T-cell (primary cell): ENCODE data around the gene KCNK18. TPM values are rescaled to one million over a fixed set of nuclear protein-coding genes. Genes with fewer than 3 reads are reported as not detected.

Experiments
- ATAC-seq, 4 experiments: fragments of 200-7000 bp in 3 of 4; fragments of 150-1000 bp in 1 of 4; cut with Tn5 transposase; replicated peaks in 1 of 4; 1 replicate in 3 of 4; 2 replicates in 1 of 4; pipeline ENCODE4 v1.10.0; 2021; ENCODE audit warnings: moderate library complexity in 3 of 4, mild to moderate bottlenecking in 2 of 4, moderate number of reproducible peaks in 1 of 4
- CTCF ChIA-PET, 2 donors: fragments of 300-600 bp; sonication (Branson Sonifier 250); formaldehyde crosslinking; loops; one replicate each; lab custom pipeline; 2022; ENCODE audit warnings: antibody characterized with exemption in 2 of 2; lab: Charles Lee
- POLR2A ChIA-PET, 2 donors: fragments of 300-600 bp; sonication (Branson Sonifier 250); formaldehyde crosslinking; loops; one replicate each; lab custom pipeline; 2022; ENCODE audit warnings: antibody characterized with exemption in 2 of 2; lab: Charles Lee
- DNase-seq, 35 experiments: peaks; one replicate each; pipeline versions ENCODE4 v3.0.0 to v3.0.0-alpha.2; 2013 to 2023
- H3K27ac ChIP-seq: one replicate; pipeline ENCODE4 v1.5.1; 2013; ENCODE audit warnings: low read length
- H3K27me3 ChIP-seq, 2 experiments: replicated peaks in 1 of 2; 1 replicate in 1 of 2; 2 replicates in 1 of 2; pipeline versions ENCODE4 v1.6.1 to v1.7.0; 2013; ENCODE audit warnings: low read length in 1 of 2, mixed read lengths in 1 of 2; ENCODE audit not compliant: control insufficient read depth in 2 of 2, insufficient read depth in 2 of 2; ENCODE audit errors: extremely low read depth in 1 of 2
- H3K36me3 ChIP-seq, 2 donors: 1 replicate in 1 of 2; 2 replicates in 1 of 2; pipeline versions ENCODE4 v1.6.1 to v1.7.0; 2013; ENCODE audit warnings: low read length in 1 of 2; ENCODE audit not compliant: control insufficient read depth in 2 of 2, insufficient read depth in 1 of 2; ENCODE audit errors: extremely low read depth in 1 of 2
- H3K4me1 ChIP-seq, 2 experiments: 1 replicate in 1 of 2; 2 replicates in 1 of 2; pipeline versions ENCODE4 v1.6.1 to v1.7.0; 2013; ENCODE audit warnings: low read length in 2 of 2, mixed read lengths in 1 of 2; ENCODE audit not compliant: insufficient read depth in 2 of 2, control insufficient read depth in 1 of 2; ENCODE audit errors: extremely low read depth in 1 of 2
- H3K4me3 ChIP-seq, 2 donors: 1 replicate in 1 of 2; 2 replicates in 1 of 2; pipeline versions ENCODE4 v1.5.1 to v1.7.0; 2013; ENCODE audit warnings: mild to moderate bottlenecking in 2 of 2, low read length in 1 of 2, moderate library complexity in 1 of 2; ENCODE audit not compliant: control insufficient read depth in 1 of 2; ENCODE audit errors: extremely low read depth in 1 of 2
- H3K9me3 ChIP-seq: 2 replicates; pipeline ENCODE4 v1.7.0; 2013
- H3K27ac Mint-ChIP-seq, 2 donors: one replicate each; pipeline ENCODE4 v1.8.0; 2020 to 2021; ENCODE audit warnings: mild to moderate bottlenecking in 2 of 2, mixed read lengths in 2 of 2
- H3K27me3 Mint-ChIP-seq, 2 donors: one replicate each; pipeline ENCODE4 v1.8.0; 2021 to 2022; ENCODE audit warnings: mixed read lengths in 2 of 2
- H3K36me3 Mint-ChIP-seq: one replicate; pipeline ENCODE4 v1.8.0; 2021; ENCODE audit warnings: mixed read lengths
- H3K4me1 Mint-ChIP-seq, 3 donors: one replicate each; pipeline ENCODE4 v1.8.0; 2020 to 2022; ENCODE audit warnings: mixed read lengths in 3 of 3, mild to moderate bottlenecking in 1 of 3
- H3K4me3 Mint-ChIP-seq, 3 donors: one replicate each; pipeline ENCODE4 v1.8.0; 2020 to 2022; ENCODE audit warnings: mild to moderate bottlenecking in 3 of 3, mixed read lengths in 3 of 3, moderate library complexity in 3 of 3
- H3K9me3 Mint-ChIP-seq, 3 donors: one replicate each; pipeline ENCODE4 v1.8.0; 2020 to 2022; ENCODE audit warnings: mixed read lengths in 3 of 3
- WGBS: methylation state at CpG from one replicate; pipeline ENCODE4 v1.1.5; 2013; ENCODE audit warnings: missing lambda C conversion rate; ENCODE audit not compliant: insufficient coverage; 5-methylcytosine and 5-hydroxymethylcytosine counted together
- total RNA-seq, 35 experiments: library from RNA in 6 of 35; stranded (reverse) in 6 of 35; fragments of 120-200 nt in 1 of 35; gene quantifications; one replicate each; pipeline versions ENCODE4 v1.2.1 to v1.2.4 and lab custom pipeline; 2013 to 2026

The KCNK18 gene
- total RNA-seq, 5 donors from 2014 or later (not counting 1 experiment from before 2014, with no cell fraction given): not detected

DNA sequence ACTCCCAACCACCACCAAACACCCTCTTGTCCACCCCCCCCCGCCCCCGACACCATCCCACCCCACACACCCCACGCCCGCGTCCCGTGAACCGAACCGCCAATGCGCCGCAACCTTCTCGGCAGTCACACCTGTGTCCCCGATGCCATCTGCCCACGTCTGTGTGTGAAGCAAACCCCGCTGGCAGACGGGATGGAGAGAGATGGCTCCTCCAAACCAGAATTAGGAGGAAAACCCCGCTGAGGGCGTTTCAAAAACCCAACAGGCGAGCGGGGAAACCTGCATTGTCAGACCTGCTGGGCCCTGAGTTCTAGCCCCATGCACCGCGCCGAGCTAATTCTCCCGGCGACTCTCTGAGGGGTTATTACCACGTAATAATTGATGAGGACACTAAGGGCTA lies 28.6 kb upstream of the KCNK18 start:
- Mint-ChIP-seq H3K27ac (no peak overlapping the region), H3K4me3 (peak overlapping the region in 2 of 3 donors; percentile 41 to 63), H3K27me3 (peaks cover 67 to 85% of the 10 kb centered on the region in 2 donors), H3K9me3 (no peaks in the 10 kb centered on the region), H3K4me1 (peaks cover 27 to 43% (median 39%) of the 10 kb centered on the region in 3 donors), H3K36me3 (no peaks in the 10 kb centered on the region)
- H3K9me3 ChIP-seq: no peaks in the 10 kb centered on the region
- ATAC-seq: peak in 1 of 4 experiments; percentile 18
- no peak for DNase-seq
- ChIA-PET CTCF (interaction anchor here (0.9 to 2.1 kb wide), 8 partner anchors 10 to 382 kb away, joined by 3 to 10 read pairs (median 3); no protein-coding TSS in a partner anchor), POLR2A (no interaction called here)
- no peak overlapping the region for H3K27ac ChIP-seq
- H3K4me1 ChIP-seq: peaks cover 0 to 35% of the 10 kb centered on the region in 2 experiments
- peaks cover 31 to 67% of the 10 kb centered on the region in 2 experiments for H3K27me3 ChIP-seq
- H3K4me3 ChIP-seq: no peak overlapping the region
- no peaks in the 10 kb centered on the region for H3K36me3 ChIP-seq
- WGBS: 6% methylated on average over 12 of the region's 25 CpGs

DNA sequence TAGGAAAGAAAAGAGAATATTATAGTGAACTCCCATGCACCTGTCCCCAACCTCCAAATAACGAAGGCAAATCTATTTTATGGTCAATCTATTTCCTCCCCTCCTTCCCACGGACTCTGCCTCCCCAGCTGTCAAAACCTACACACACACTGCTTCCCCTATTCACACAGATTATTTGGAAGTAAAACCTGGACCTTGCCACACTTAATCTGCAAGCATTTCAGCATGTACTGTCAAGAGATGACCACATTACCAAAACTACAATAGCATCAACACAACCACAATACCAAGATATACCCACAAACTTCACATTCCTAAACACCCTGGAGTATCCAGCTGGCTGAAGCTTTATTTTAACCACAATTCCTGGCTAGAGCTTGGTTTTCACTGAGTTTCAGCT lies 27.8 kb upstream of the KCNK18 start:
- H3K27ac Mint-ChIP-seq: no peak overlapping the region
- peaks cover 61 to 78% of the 10 kb centered on the region in 2 donors for H3K27me3 Mint-ChIP-seq
- peak overlapping the region in 1 of 3 donors; percentile 63 for H3K4me3 Mint-ChIP-seq
- H3K4me1 Mint-ChIP-seq: peaks cover 30 to 43% (median 37%) of the 10 kb centered on the region in 3 donors
- no peak overlapping the region for H3K4me3 ChIP-seq
- no peaks in the 10 kb centered on the region for H3K36me3 ChIP-seq
- no peaks in the 10 kb centered on the region for H3K9me3 Mint-ChIP-seq
- H3K27ac ChIP-seq: no peak overlapping the region
- H3K27me3 ChIP-seq: peaks cover 26 to 65% of the 10 kb centered on the region in 2 experiments
- no peaks in the 10 kb centered on the region for H3K36me3 Mint-ChIP-seq
- ChIA-PET CTCF (interaction anchor here (1.0 to 1.6 kb wide), 3 partner anchors 47 to 381 kb away, joined by 3 to 7 read pairs (median 4); no protein-coding TSS in a partner anchor), POLR2A (no interaction called here)
- H3K9me3 ChIP-seq: no peaks in the 10 kb centered on the region
- ATAC-seq (no peak), DNase-seq (no peak)
- 0% methylated on average over 1 of the region's 2 CpGs for WGBS
- H3K4me1 ChIP-seq: peaks cover 1 to 38% of the 10 kb centered on the region in 2 experiments

DNA sequence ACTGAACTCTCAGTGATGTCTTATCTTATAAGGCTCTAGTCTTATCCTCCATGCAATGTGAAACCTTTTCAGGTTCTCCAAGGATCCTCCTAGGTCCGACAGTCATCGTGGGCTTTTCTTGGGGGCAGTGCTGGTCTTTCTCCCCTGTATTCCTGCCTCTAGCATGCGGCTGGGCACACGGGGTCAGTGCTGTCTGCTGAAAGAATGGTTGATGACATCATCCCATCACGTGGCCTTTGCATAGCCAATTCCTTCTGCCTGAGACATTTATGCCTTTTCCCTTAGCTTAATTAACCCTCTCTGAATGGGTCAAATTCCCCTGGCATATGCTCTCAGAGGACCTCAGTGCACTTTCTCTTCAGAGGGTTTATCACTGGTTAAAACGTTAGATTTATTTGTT lies 27.0 kb upstream of the KCNK18 start:
- Mint-ChIP-seq H3K27ac (no peak overlapping the region), H3K36me3 (no peaks in the 10 kb centered on the region)
- no peak for DNase-seq

GRCh38 chr10:117174439-117175214 lies 22.7 kb upstream of the KCNK18 start:
- Histone ChIP-seq H3K27me3 (peaks cover 17 to 25% of the 10 kb centered on the region in 2 experiments), H3K36me3 (no peaks in the 10 kb centered on the region), H3K27ac (no peak overlapping the region), H3K9me3 (no peaks in the 10 kb centered on the region), H3K4me1 (peaks cover 8 to 17% of the 10 kb centered on the region in 2 experiments), H3K4me3 (peak overlapping the region; percentile 57 to 80)
- Mint-ChIP-seq H3K4me1 (peaks cover 15 to 18% (median 17%) of the 10 kb centered on the region in 3 donors), H3K4me3 (peak overlapping the region; percentile 84 to 89 (median 88)), H3K27ac (peak overlapping the region; percentile 28 to 74), H3K36me3 (no peaks in the 10 kb centered on the region), H3K27me3 (peaks cover 35 to 42% of the 10 kb centered on the region in 2 donors), H3K9me3 (no peaks in the 10 kb centered on the region)
- DNase-seq (peak; percentile 65 to 88 (median 77)), ATAC-seq (peak; percentile 82 to 89 (median 87))
- ChIA-PET CTCF (interaction anchor here (0.6 to 3.1 kb wide), 40 partner anchors 8 to 1580 kb away, joined by 3 to 108 read pairs (median 4); partner anchors contain the start of genes CACUL1 (in 1 of the 2) and KCNK18 (in 1 of the 2)), POLR2A (interaction anchor here (0.6 to 0.7 kb wide), 4 partner anchors 45 to 725 kb away, joined by 3 to 5 read pairs (median 3); no protein-coding TSS in a partner anchor)
- WGBS: 1% methylated on average over 11 of the region's 16 CpGs

More for the DNA sequence above, 27.0 kb upstream of the KCNK18 start:
- Histone ChIP-seq H3K27ac (no peak overlapping the region), H3K9me3 (no peaks in the 10 kb centered on the region), H3K27me3 (peaks cover 26 to 61% of the 10 kb centered on the region in 2 experiments), H3K36me3 (no peaks in the 10 kb centered on the region), H3K4me3 (no peak overlapping the region), H3K4me1 (peaks cover 5 to 42% of the 10 kb centered on the region in 2 experiments)
- no peak for ATAC-seq
- H3K9me3 Mint-ChIP-seq: no peaks in the 10 kb centered on the region
- no peak overlapping the region for H3K4me3 Mint-ChIP-seq
- peaks cover 30 to 44% (median 37%) of the 10 kb centered on the region in 3 donors for H3K4me1 Mint-ChIP-seq
- peaks cover 54 to 70% of the 10 kb centered on the region in 2 donors for H3K27me3 Mint-ChIP-seq
- WGBS: 21% methylated on average over 4 of the region's 6 CpGs
- POLR2A ChIA-PET: no interaction called here
- CTCF ChIA-PET: interaction anchor here (1.3 to 1.6 kb wide), 2 partner anchors 46 to 382 kb away, joined by 4 to 7 read pairs; no protein-coding TSS in a partner anchor

DNA sequence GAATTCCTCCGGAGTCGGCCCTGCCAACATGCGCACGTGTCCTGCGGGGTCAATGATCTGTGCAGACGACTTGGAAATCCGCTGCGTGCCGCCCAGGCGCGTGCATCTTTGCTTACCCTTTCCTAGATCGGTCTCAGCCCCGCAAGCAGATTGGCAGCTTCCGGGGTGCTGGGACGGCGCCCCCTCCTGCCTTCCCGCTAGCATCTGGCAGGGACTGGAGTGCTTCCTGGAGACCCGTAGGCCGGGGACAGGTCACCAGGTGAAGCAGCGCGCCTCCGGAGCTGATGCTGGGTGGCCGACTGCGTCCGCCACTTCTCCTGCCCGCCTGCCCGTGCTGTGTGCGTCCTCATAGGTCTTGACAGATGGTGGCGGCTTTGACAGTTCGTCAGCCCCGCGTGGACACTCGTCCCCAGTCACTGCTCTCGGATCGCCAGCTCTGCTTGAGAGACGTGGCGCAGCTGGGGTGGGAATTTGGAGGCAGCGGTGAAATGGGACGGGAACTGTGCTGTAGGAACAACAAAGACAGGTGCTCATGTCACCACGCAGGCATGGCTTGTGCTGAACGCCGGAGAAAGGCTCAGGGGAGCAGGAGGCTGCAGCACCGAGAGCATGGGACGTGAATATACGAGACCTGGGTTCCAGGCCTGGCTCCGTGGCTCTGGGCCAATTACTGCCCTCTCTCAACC lies 21.9 kb upstream of the KCNK18 start:
- no peaks in the 10 kb centered on the region for H3K36me3 ChIP-seq
- POLR2A ChIA-PET: interaction anchor here (0.6 to 0.7 kb wide), 4 partner anchors 45 to 726 kb away, joined by 3 to 5 read pairs (median 3); no protein-coding TSS in a partner anchor
- DNase-seq: peak in 20 of 35 experiments; percentile 5 to 39 (median 17)
- H3K9me3 Mint-ChIP-seq: no peaks in the 10 kb centered on the region
- no peak overlapping the region for H3K27ac ChIP-seq
- peaks cover 15 to 18% (median 17%) of the 10 kb centered on the region in 3 donors for H3K4me1 Mint-ChIP-seq
- 1% methylated on average over 43 of the region's 46 CpGs for whole genome bisulfite sequencing
- CTCF ChIA-PET: interaction anchor here (0.5 to 3.1 kb wide), 35 partner anchors 9 to 1580 kb away, joined by 3 to 108 read pairs (median 4); partner anchors contain the start of genes CACUL1 (in 1 of the 2) and KCNK18 (in 1 of the 2)
- no peaks in the 10 kb centered on the region for H3K36me3 Mint-ChIP-seq
- ATAC-seq: peak; percentile 59 to 69 (median 62)
- H3K4me3 Mint-ChIP-seq: peak overlapping the region; percentile 84 to 89 (median 88)
- H3K27ac Mint-ChIP-seq: peak overlapping the region in 1 of 2 donors; percentile 74
- peaks cover 15 to 20% of the 10 kb centered on the region in 2 experiments for H3K27me3 ChIP-seq
- peak overlapping the region; percentile 57 to 80 for H3K4me3 ChIP-seq
- H3K27me3 Mint-ChIP-seq: peaks cover 33 to 39% of the 10 kb centered on the region in 2 donors
- H3K9me3 ChIP-seq: no peaks in the 10 kb centered on the region
- H3K4me1 ChIP-seq: peaks cover 8 to 17% of the 10 kb centered on the region in 2 experiments
